A673 (cell line): Measurements from ENCODE around the gene UTY. TPM values are rescaled to one million over a fixed set of nuclear protein-coding genes. Genes with fewer than 3 reads are reported as not detected.

Source experiments
- BruUV-seq: library from RNA; stranded (reverse); fragments of 400-500 nt; replicated peaks from 2 replicates; lab custom pipeline; 2021; lab: Mats Ljungman, UMichigan
- CTCF ChIA-PET: fragments of 300-600 bp; sonication (Branson Sonifier 250); formaldehyde crosslinking; loops from one replicate; lab custom pipeline; 2022; ENCODE audit warnings: antibody characterized with exemption; lab: Charles Lee
- POLR2A ChIA-PET: fragments of 300-600 bp; sonication (Branson Sonifier 250); formaldehyde crosslinking; loops from one replicate; lab custom pipeline; 2022; ENCODE audit warnings: antibody characterized with exemption; ENCODE audit not compliant: low non-redundant PET; lab: Charles Lee
- DNase-seq: peaks from one replicate; pipeline ENCODE4 v3.0.0-alpha.2; 2015; ENCODE audit warnings: low spot score
- H3K27ac ChIP-seq: fragments of 200-600 bp; sonication (generic); 2 replicates; pipeline ENCODE4 v1.5.1; 2016; ENCODE audit warnings: mixed run types, low read depth, mild to moderate bottlenecking, mixed read lengths, antibody characterized with exemption, low read length; ENCODE audit not compliant: poor library complexity, severe bottlenecking
- H3K27me3 ChIP-seq: fragments of 200-600 bp; sonication (generic); replicated peaks from 2 replicates; pipeline ENCODE4 v1.6.1; 2017; ENCODE audit warnings: mixed run types, low read depth, mild to moderate bottlenecking, mixed read lengths, antibody characterized with exemption, low read length; ENCODE audit not compliant: insufficient read depth, poor library complexity
- H3K36me3 ChIP-seq: fragments of 200-600 bp; sonication (generic); 2 replicates; pipeline ENCODE4 v1.6.1; 2016; ENCODE audit warnings: mixed run types, mild to moderate bottlenecking, mixed read lengths, antibody characterized with exemption, low read length; ENCODE audit not compliant: insufficient read depth, poor library complexity, severe bottlenecking
- H3K4me1 ChIP-seq: fragments of 200-600 bp; sonication (generic); 2 replicates; pipeline ENCODE4 v1.6.1; 2017; ENCODE audit warnings: mixed run types, mild to moderate bottlenecking, mixed read lengths, antibody characterized with exemption, low read length; ENCODE audit not compliant: insufficient read depth, poor library complexity, severe bottlenecking
- H3K4me3 ChIP-seq: fragments of 200-600 bp; sonication (generic); 2 replicates; pipeline ENCODE4 v1.5.1; 2016; ENCODE audit warnings: low read depth, mixed run types, mild to moderate bottlenecking, mixed read lengths, low read length; ENCODE audit not compliant: poor library complexity, severe bottlenecking
- H3K9me3 ChIP-seq: fragments of 200-600 bp; sonication (generic); 2 replicates; pipeline ENCODE4 v1.6.1; 2016; ENCODE audit warnings: mixed run types, low read depth, mild to moderate bottlenecking, mixed read lengths, antibody characterized with exemption, low read length; ENCODE audit not compliant: poor library complexity, severe bottlenecking
- EZH2 ChIP-seq: fragments of 200-600 bp; sonication (generic); IDR thresholded peaks from 2 replicates; pipeline ENCODE4 v1.6.1; 2017; ENCODE audit warnings: borderline replicate concordance, low read depth, mild to moderate bottlenecking, mixed read lengths, antibody characterized with exemption, low read length; ENCODE audit not compliant: poor library complexity, severe bottlenecking
- intact Hi-C: fragments of 100-400 bp; cut with micrococcal nuclease; formaldehyde crosslinking; loops from one replicate; pipeline ENCODE4 v1.10.0; 2022; ENCODE audit not compliant: unreplicated experiment
- total RNA-seq: library from RNA; stranded (reverse); gene quantifications from 2 replicates; pipeline ENCODE4 v1.2.3, GENCODE V29; 2021
- TF ChIP-seq, protein P1 (sequence below): fragments of 300-800, 200-600 bp; sonication (generic); conservative IDR thresholded peaks from 2 replicates; pipeline ENCODE4 v1.5.1; 2017; ENCODE audit warnings: low read depth, mild to moderate bottlenecking, antibody characterized with exemption, low read length, moderate library complexity, mixed read lengths

Gene UTY
- total RNA-seq, 1 experiment from 2014 or later = not detected

DNA sequence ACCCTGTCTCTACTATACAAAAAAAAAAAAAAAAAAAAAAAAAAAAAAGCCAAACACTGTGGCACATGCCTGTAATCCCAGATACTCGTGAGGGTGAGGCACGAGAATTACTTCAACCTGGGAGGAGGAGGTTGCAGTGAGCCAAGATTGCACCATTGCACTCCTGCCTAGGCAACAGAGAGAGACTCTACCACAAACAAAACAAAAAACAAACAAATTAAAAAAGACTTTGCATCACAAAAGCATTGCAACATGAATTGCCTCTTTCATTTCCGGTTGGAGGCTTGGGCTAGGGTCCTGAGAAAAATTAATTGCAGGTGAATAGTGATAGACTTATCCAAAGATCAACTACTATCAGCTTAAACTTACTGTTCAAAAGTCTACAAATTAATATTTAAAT is 180.4 kb downstream of the UTY start:
- intact Hi-C loops = no loop called here
- Histone ChIP-seq H3K4me3 (no peak overlapping the region), H3K36me3 (no peaks in the 10 kb centered on the region), H3K4me1 (no peaks in the 10 kb centered on the region), H3K27me3 (no peaks in the 10 kb centered on the region), H3K27ac (no peak overlapping the region), H3K9me3 (no peaks in the 10 kb centered on the region)
- no TSS peak for BruUV-seq
- CTCF ChIA-PET = no interaction called here
- no peak for TF ChIP-seq EZH2
- TF ChIP-seq, protein P1, sequence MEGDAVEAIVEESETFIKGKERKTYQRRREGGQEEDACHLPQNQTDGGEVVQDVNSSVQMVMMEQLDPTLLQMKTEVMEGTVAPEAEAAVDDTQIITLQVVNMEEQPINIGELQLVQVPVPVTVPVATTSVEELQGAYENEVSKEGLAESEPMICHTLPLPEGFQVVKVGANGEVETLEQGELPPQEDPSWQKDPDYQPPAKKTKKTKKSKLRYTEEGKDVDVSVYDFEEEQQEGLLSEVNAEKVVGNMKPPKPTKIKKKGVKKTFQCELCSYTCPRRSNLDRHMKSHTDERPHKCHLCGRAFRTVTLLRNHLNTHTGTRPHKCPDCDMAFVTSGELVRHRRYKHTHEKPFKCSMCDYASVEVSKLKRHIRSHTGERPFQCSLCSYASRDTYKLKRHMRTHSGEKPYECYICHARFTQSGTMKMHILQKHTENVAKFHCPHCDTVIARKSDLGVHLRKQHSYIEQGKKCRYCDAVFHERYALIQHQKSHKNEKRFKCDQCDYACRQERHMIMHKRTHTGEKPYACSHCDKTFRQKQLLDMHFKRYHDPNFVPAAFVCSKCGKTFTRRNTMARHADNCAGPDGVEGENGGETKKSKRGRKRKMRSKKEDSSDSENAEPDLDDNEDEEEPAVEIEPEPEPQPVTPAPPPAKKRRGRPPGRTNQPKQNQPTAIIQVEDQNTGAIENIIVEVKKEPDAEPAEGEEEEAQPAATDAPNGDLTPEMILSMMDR = no peak
- POLR2A ChIA-PET = no interaction called here
- DNase-seq = no peak

DNA sequence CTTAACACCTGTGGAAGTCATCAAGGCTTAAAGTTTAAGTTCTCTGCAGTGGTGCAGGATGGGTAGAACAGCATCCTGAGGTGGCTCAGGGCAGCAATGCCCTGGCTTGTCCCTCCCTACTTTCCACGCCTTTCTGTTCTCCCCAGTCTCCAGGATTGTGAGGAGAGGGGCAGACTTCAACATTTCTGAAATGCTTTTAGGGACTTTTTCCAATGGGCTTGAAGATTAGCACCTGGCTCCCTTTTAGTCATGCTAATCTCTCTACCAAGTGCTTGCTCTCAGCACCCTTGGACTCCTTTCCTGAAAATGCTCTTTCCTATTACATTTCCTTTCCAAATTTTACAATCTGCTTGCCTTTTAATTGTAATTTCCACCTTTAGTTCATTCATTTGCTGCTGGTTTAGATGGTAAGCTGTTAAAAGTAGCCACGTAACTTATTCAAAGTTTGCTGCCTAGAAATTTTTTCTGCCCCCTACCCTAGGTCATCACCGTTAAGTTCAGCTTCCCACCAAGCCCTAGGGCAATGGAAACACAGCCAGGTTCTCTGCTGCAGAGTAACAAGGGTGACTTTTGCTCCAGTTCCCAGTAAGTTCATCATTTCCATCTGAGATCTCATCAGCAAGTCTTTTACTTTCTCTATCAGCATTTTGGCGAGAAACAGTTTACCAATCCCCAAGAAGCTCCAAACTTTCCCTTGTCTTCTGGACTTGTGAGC is 183.5 kb downstream of the UTY start:
- no TSS peak for BruUV-seq
- TF ChIP-seq EZH2 = no peak
- TF ChIP-seq, protein P1 = no peak
- Histone ChIP-seq H3K36me3 (no peaks in the 10 kb centered on the region), H3K27me3 (no peaks in the 10 kb centered on the region), H3K9me3 (no peaks in the 10 kb centered on the region), H3K4me1 (no peaks in the 10 kb centered on the region), H3K27ac (no peak overlapping the region), H3K4me3 (no peak overlapping the region)
- DNase-seq = no peak
- intact Hi-C loops = no loop called here
- ChIA-PET CTCF (no interaction called here), POLR2A (no interaction called here)

DNA sequence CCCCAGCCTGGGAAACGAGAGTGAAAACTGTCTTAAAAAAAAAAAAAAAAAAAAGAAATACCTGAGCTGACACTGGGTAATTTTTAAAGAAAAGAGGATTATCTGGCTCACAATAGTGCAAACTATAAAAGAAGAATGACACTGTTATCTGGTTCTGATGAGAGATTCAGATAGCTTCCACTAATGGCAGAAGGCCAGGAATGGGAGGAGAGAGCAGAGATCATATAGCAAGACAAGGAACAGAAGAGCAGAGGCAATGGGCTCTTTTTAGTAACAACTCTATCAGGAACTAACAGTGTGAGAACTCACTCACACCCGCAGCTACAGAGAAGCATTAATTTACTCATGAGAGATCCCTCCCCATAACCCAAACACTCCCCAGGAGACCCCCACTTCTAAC is 184.8 kb downstream of the UTY start:
- no peak for DNase-seq
- BruUV-seq = no TSS peak
- H3K27me3 ChIP-seq = no peaks in the 10 kb centered on the region
- no peak for TF ChIP-seq EZH2
- TF ChIP-seq, protein P1 = no peak
- H3K27ac ChIP-seq = no peak overlapping the region
- no peaks in the 10 kb centered on the region for H3K36me3 ChIP-seq
- H3K9me3 ChIP-seq = no peaks in the 10 kb centered on the region
- ChIA-PET POLR2A (no interaction called here), CTCF (no interaction called here)
- intact Hi-C loops = no loop called here
- H3K4me3 ChIP-seq = no peak overlapping the region
- no peaks in the 10 kb centered on the region for H3K4me1 ChIP-seq
